ENCODE data around the gene GSTM1. TPM values are rescaled to one million over a fixed set of nuclear protein-coding genes. Genes with fewer than 3 reads are reported as not detected.

The GSTM1 gene
- total RNA-seq, 1 donor from 2014 or later: 16.7 TPM

GRCh38 chr1:109712321-109712864 is 24.8 kb downstream of the GSTM1 start:
- H3K9ac ChIP-seq (ENCODE audit: low read depth in 1 of 3, low read length in 3 of 3): peak overlapping the region in 1 of 3 donors; percentile 40
- no peaks in the 10 kb centered on the region for H3K36me3 ChIP-seq (ENCODE audit: control insufficient read depth in 3 of 3, insufficient read depth in 3 of 3, low read length in 3 of 3)
- H3K9me3 ChIP-seq (ENCODE audit: control insufficient read depth in 3 of 3, low read length in 3 of 3): no peaks in the 10 kb centered on the region
- no peaks in the 10 kb centered on the region for H3K4me1 ChIP-seq (ENCODE audit: control insufficient read depth in 3 of 3, insufficient read depth in 3 of 3, low read length in 3 of 3)
- H3K27me3 ChIP-seq (ENCODE audit: control insufficient read depth in 3 of 3, insufficient read depth in 3 of 3, low read length in 3 of 3): no peaks in the 10 kb centered on the region
- no peak overlapping the region for H3K27ac ChIP-seq (ENCODE audit: low read depth, low read length)
- H3K4me3 ChIP-seq (ENCODE audit: low read length in 3 of 3): peak overlapping the region in 2 of 3 donors; percentile 22 to 38

- no peak overlapping the region for H3K9ac ChIP-seq (ENCODE audit: low read depth in 1 of 3, low read length in 3 of 3)
- H3K4me3 ChIP-seq (ENCODE audit: low read length in 3 of 3): no peak overlapping the region
- H3K4me1 ChIP-seq (ENCODE audit: control insufficient read depth in 3 of 3, insufficient read depth in 3 of 3, low read length in 3 of 3): no peaks in the 10 kb centered on the region
- H3K27ac ChIP-seq (ENCODE audit: low read depth, low read length): no peak overlapping the region
- no peaks in the 10 kb centered on the region for H3K27me3 ChIP-seq (ENCODE audit: control insufficient read depth in 3 of 3, insufficient read depth in 3 of 3, low read length in 3 of 3)
- no peaks in the 10 kb centered on the region for H3K9me3 ChIP-seq (ENCODE audit: control insufficient read depth in 3 of 3, low read length in 3 of 3)
- H3K36me3 ChIP-seq (ENCODE audit: control insufficient read depth in 3 of 3, insufficient read depth in 3 of 3, low read length in 3 of 3): no peaks in the 10 kb centered on the region
These were observed 26.0 kb downstream of the GSTM1 start for GRCh38 chr1:109713636-109714035.

GRCh38 chr1:109714661-109715372 is 27.2 kb downstream of the GSTM1 start:
- Histone ChIP-seq H3K36me3 (ENCODE audit: control insufficient read depth in 3 of 3, insufficient read depth in 3 of 3, low read length in 3 of 3) (no peaks in the 10 kb centered on the region), H3K27me3 (ENCODE audit: control insufficient read depth in 3 of 3, insufficient read depth in 3 of 3, low read length in 3 of 3) (no peaks in the 10 kb centered on the region), H3K9me3 (ENCODE audit: control insufficient read depth in 3 of 3, low read length in 3 of 3) (no peaks in the 10 kb centered on the region), H3K4me1 (ENCODE audit: control insufficient read depth in 3 of 3, insufficient read depth in 3 of 3, low read length in 3 of 3) (no peaks in the 10 kb centered on the region), H3K27ac (ENCODE audit: low read depth, low read length) (no peak overlapping the region), H3K4me3 (ENCODE audit: low read length in 3 of 3) (no peak overlapping the region), H3K9ac (ENCODE audit: low read depth in 1 of 3, low read length in 3 of 3) (no peak overlapping the region)

- Histone ChIP-seq H3K27ac (ENCODE audit: low read depth, low read length) (no peak overlapping the region), H3K36me3 (ENCODE audit: control insufficient read depth in 3 of 3, insufficient read depth in 3 of 3, low read length in 3 of 3) (no peaks in the 10 kb centered on the region), H3K4me3 (ENCODE audit: low read length in 3 of 3) (no peak overlapping the region), H3K27me3 (ENCODE audit: control insufficient read depth in 3 of 3, insufficient read depth in 3 of 3, low read length in 3 of 3) (no peaks in the 10 kb centered on the region), H3K9me3 (ENCODE audit: control insufficient read depth in 3 of 3, low read length in 3 of 3) (no peaks in the 10 kb centered on the region), H3K9ac (ENCODE audit: low read depth in 1 of 3, low read length in 3 of 3) (no peak overlapping the region), H3K4me1 (ENCODE audit: control insufficient read depth in 3 of 3, insufficient read depth in 3 of 3, low read length in 3 of 3) (no peaks in the 10 kb centered on the region)
These were observed 28.5 kb downstream of the GSTM1 start for GRCh38 chr1:109716121-109716520.

GRCh38 chr1:109716570-109717090 is 29.0 kb downstream of the GSTM1 start:
- no peak overlapping the region for H3K4me3 ChIP-seq (ENCODE audit: low read length in 3 of 3)
- no peaks in the 10 kb centered on the region for H3K36me3 ChIP-seq (ENCODE audit: control insufficient read depth in 3 of 3, insufficient read depth in 3 of 3, low read length in 3 of 3)
- no peak overlapping the region for H3K27ac ChIP-seq (ENCODE audit: low read depth, low read length)
- H3K9ac ChIP-seq (ENCODE audit: low read depth in 1 of 3, low read length in 3 of 3): no peak overlapping the region
- H3K9me3 ChIP-seq (ENCODE audit: control insufficient read depth in 3 of 3, low read length in 3 of 3): no peaks in the 10 kb centered on the region
- no peaks in the 10 kb centered on the region for H3K27me3 ChIP-seq (ENCODE audit: control insufficient read depth in 3 of 3, insufficient read depth in 3 of 3, low read length in 3 of 3)
- no peaks in the 10 kb centered on the region for H3K4me1 ChIP-seq (ENCODE audit: control insufficient read depth in 3 of 3, insufficient read depth in 3 of 3, low read length in 3 of 3)

- Histone ChIP-seq H3K27me3 (ENCODE audit: control insufficient read depth in 3 of 3, insufficient read depth in 3 of 3, low read length in 3 of 3) (no peaks in the 10 kb centered on the region), H3K9ac (ENCODE audit: low read depth in 1 of 3, low read length in 3 of 3) (no peak overlapping the region), H3K4me1 (ENCODE audit: control insufficient read depth in 3 of 3, insufficient read depth in 3 of 3, low read length in 3 of 3) (no peaks in the 10 kb centered on the region), H3K36me3 (ENCODE audit: control insufficient read depth in 3 of 3, insufficient read depth in 3 of 3, low read length in 3 of 3) (no peaks in the 10 kb centered on the region), H3K4me3 (ENCODE audit: low read length in 3 of 3) (no peak overlapping the region), H3K27ac (ENCODE audit: low read depth, low read length) (no peak overlapping the region), H3K9me3 (ENCODE audit: control insufficient read depth in 3 of 3, low read length in 3 of 3) (no peaks in the 10 kb centered on the region)
These were observed 30.1 kb downstream of the GSTM1 start for GRCh38 chr1:109717729-109718128.

- H3K4me1 ChIP-seq (ENCODE audit: control insufficient read depth in 3 of 3, insufficient read depth in 3 of 3, low read length in 3 of 3): no peaks in the 10 kb centered on the region
- no peaks in the 10 kb centered on the region for H3K36me3 ChIP-seq (ENCODE audit: control insufficient read depth in 3 of 3, insufficient read depth in 3 of 3, low read length in 3 of 3)
- H3K4me3 ChIP-seq (ENCODE audit: low read length in 3 of 3): no peak overlapping the region
- H3K27me3 ChIP-seq (ENCODE audit: control insufficient read depth in 3 of 3, insufficient read depth in 3 of 3, low read length in 3 of 3): no peaks in the 10 kb centered on the region
- no peak overlapping the region for H3K9ac ChIP-seq (ENCODE audit: low read depth in 1 of 3, low read length in 3 of 3)
- H3K27ac ChIP-seq (ENCODE audit: low read depth, low read length): no peak overlapping the region
- H3K9me3 ChIP-seq (ENCODE audit: control insufficient read depth in 3 of 3, low read length in 3 of 3): no peaks in the 10 kb centered on the region
These were observed 30.9 kb downstream of the GSTM1 start for GRCh38 chr1:109718495-109718894.

GRCh38 chr1:109719337-109719837 is 31.8 kb downstream of the GSTM1 start:
- no peak overlapping the region for H3K4me3 ChIP-seq (ENCODE audit: low read length in 3 of 3)
- H3K9ac ChIP-seq (ENCODE audit: low read depth in 1 of 3, low read length in 3 of 3): no peak overlapping the region
- H3K4me1 ChIP-seq (ENCODE audit: control insufficient read depth in 3 of 3, insufficient read depth in 3 of 3, low read length in 3 of 3): no peaks in the 10 kb centered on the region

GRCh38 chr1:109721042-109721441 is 33.4 kb downstream of the GSTM1 start:
- H3K9ac ChIP-seq (ENCODE audit: low read depth in 1 of 3, low read length in 3 of 3): no peak overlapping the region
- H3K4me3 ChIP-seq (ENCODE audit: low read length in 3 of 3): no peak overlapping the region
- H3K36me3 ChIP-seq (ENCODE audit: control insufficient read depth in 3 of 3, insufficient read depth in 3 of 3, low read length in 3 of 3): no peaks in the 10 kb centered on the region

More at GRCh38 chr1:109719337-109719837, 31.8 kb downstream of the GSTM1 start:
- no peaks in the 10 kb centered on the region for H3K36me3 ChIP-seq (ENCODE audit: control insufficient read depth in 3 of 3, insufficient read depth in 3 of 3, low read length in 3 of 3)
- H3K27me3 ChIP-seq (ENCODE audit: control insufficient read depth in 3 of 3, insufficient read depth in 3 of 3, low read length in 3 of 3): no peaks in the 10 kb centered on the region
- H3K9me3 ChIP-seq (ENCODE audit: control insufficient read depth in 3 of 3, low read length in 3 of 3): no peaks in the 10 kb centered on the region
- no peak overlapping the region for H3K27ac ChIP-seq (ENCODE audit: low read depth, low read length)

GRCh38 chr1:109721971-109722370 is 34.4 kb downstream of the GSTM1 start:
- H3K9ac ChIP-seq (ENCODE audit: low read depth in 1 of 3, low read length in 3 of 3): no peak overlapping the region
- no peaks in the 10 kb centered on the region for H3K4me1 ChIP-seq (ENCODE audit: control insufficient read depth in 3 of 3, insufficient read depth in 3 of 3, low read length in 3 of 3)
- H3K36me3 ChIP-seq (ENCODE audit: control insufficient read depth in 3 of 3, insufficient read depth in 3 of 3, low read length in 3 of 3): no peaks in the 10 kb centered on the region
- no peaks in the 10 kb centered on the region for H3K27me3 ChIP-seq (ENCODE audit: control insufficient read depth in 3 of 3, insufficient read depth in 3 of 3, low read length in 3 of 3)
- no peaks in the 10 kb centered on the region for H3K9me3 ChIP-seq (ENCODE audit: control insufficient read depth in 3 of 3, low read length in 3 of 3)
- no peak overlapping the region for H3K27ac ChIP-seq (ENCODE audit: low read depth, low read length)
- H3K4me3 ChIP-seq (ENCODE audit: low read length in 3 of 3): no peak overlapping the region

More at GRCh38 chr1:109721042-109721441, 33.4 kb downstream of the GSTM1 start:
- Histone ChIP-seq H3K27ac (ENCODE audit: low read depth, low read length) (no peak overlapping the region), H3K4me1 (ENCODE audit: control insufficient read depth in 3 of 3, insufficient read depth in 3 of 3, low read length in 3 of 3) (no peaks in the 10 kb centered on the region), H3K27me3 (ENCODE audit: control insufficient read depth in 3 of 3, insufficient read depth in 3 of 3, low read length in 3 of 3) (no peaks in the 10 kb centered on the region), H3K9me3 (ENCODE audit: control insufficient read depth in 3 of 3, low read length in 3 of 3) (no peaks in the 10 kb centered on the region)

Data from skeletal muscle tissue (tissue), 4 donors.